Stomach smooth muscle (tissue), 2 donors: ENCODE data around the gene NCBP2L.

Source experiments
- H3K27ac ChIP-seq: one replicate; pipeline ENCODE4 v1.7.0; 2013; ENCODE audit warnings: mild to moderate bottlenecking, low read length, inconsistent platforms
- H3K27me3 ChIP-seq, 2 donors: one replicate each; pipeline ENCODE4 v1.7.0; 2013; ENCODE audit warnings: low read length in 2 of 2; ENCODE audit not compliant: insufficient read depth in 2 of 2, control insufficient read depth in 1 of 2
- H3K36me3 ChIP-seq, 2 donors: one replicate each; pipeline ENCODE4 v1.7.0; 2013; ENCODE audit warnings: low read length in 2 of 2; ENCODE audit not compliant: control insufficient read depth in 2 of 2, insufficient read depth in 2 of 2
- H3K4me1 ChIP-seq: one replicate; pipeline ENCODE4 v1.7.0; 2013; ENCODE audit warnings: low read length; ENCODE audit not compliant: control insufficient read depth, insufficient read depth
- H3K4me3 ChIP-seq, 2 donors: one replicate each; pipeline ENCODE4 v1.7.0; 2013; ENCODE audit warnings: low read length in 2 of 2
- H3K9ac ChIP-seq, 2 donors: one replicate each; pipeline ENCODE4 v1.7.0; 2013; ENCODE audit warnings: low read length in 2 of 2, mild to moderate bottlenecking in 1 of 2
- H3K9me3 ChIP-seq, 2 donors: one replicate each; pipeline ENCODE4 v1.7.0; 2013; ENCODE audit warnings: low read length in 2 of 2; ENCODE audit not compliant: control insufficient read depth in 2 of 2
- donor health status: healthy.
- donor health status: Pancreatic carcinoma.

NCBP2L gene

GRCh38 chrX:107738272-107738671, 39.3 kb upstream of the NCBP2L start:
- no peaks in the 10 kb centered on the region for H3K36me3 ChIP-seq
- peaks cover 0 to 23% of the 10 kb centered on the region in 2 donors for H3K27me3 ChIP-seq
- H3K27ac ChIP-seq: peak overlapping the region; percentile 18
- no peak overlapping the region for H3K9ac ChIP-seq
- peaks cover 54% of the 10 kb centered on the region for H3K4me1 ChIP-seq
- H3K9me3 ChIP-seq: no peaks in the 10 kb centered on the region
- H3K4me3 ChIP-seq: no peak overlapping the region

GRCh38 chrX:107738768-107739167, 38.8 kb upstream of the NCBP2L start:
- H3K9ac ChIP-seq: no peak overlapping the region
- H3K27me3 ChIP-seq: peaks cover 0 to 28% of the 10 kb centered on the region in 2 donors
- H3K27ac ChIP-seq: peak overlapping the region; percentile 18
- no peaks in the 10 kb centered on the region for H3K36me3 ChIP-seq
- H3K4me1 ChIP-seq: peaks cover 56% of the 10 kb centered on the region
- no peaks in the 10 kb centered on the region for H3K9me3 ChIP-seq
- no peak overlapping the region for H3K4me3 ChIP-seq

GRCh38 chrX:107739541-107739940, 38.0 kb upstream of the NCBP2L start:
- peaks cover 0 to 28% of the 10 kb centered on the region in 2 donors for H3K27me3 ChIP-seq
- H3K27ac ChIP-seq: no peak overlapping the region
- no peak overlapping the region for H3K9ac ChIP-seq
- H3K4me1 ChIP-seq: peaks cover 56% of the 10 kb centered on the region
- no peaks in the 10 kb centered on the region for H3K36me3 ChIP-seq
- H3K4me3 ChIP-seq: no peak overlapping the region
- no peaks in the 10 kb centered on the region for H3K9me3 ChIP-seq

GRCh38 chrX:107741404-107741790, 36.1 kb upstream of the NCBP2L start:
- Histone ChIP-seq H3K9ac (peak overlapping the region; percentile 33 to 36), H3K4me1 (peaks cover 58% of the 10 kb centered on the region), H3K27me3 (peaks cover 0 to 28% of the 10 kb centered on the region in 2 donors), H3K4me3 (peak overlapping the region in 1 of 2 donors; percentile 52), H3K9me3 (no peaks in the 10 kb centered on the region), H3K27ac (peak overlapping the region; percentile 92), H3K36me3 (no peaks in the 10 kb centered on the region)

- Histone ChIP-seq H3K4me3 (peak overlapping the region; percentile 29 to 59), H3K27ac (peak overlapping the region; percentile 92), H3K9me3 (no peaks in the 10 kb centered on the region), H3K27me3 (peaks cover 0 to 31% of the 10 kb centered on the region in 2 donors), H3K36me3 (no peaks in the 10 kb centered on the region), H3K9ac (peak overlapping the region; percentile 65 to 66), H3K4me1 (peaks cover 60% of the 10 kb centered on the region)
Measured at GRCh38 chrX:107742700-107743191, 34.8 kb upstream of the NCBP2L start.

GRCh38 chrX:107743995-107744394, 33.5 kb upstream of the NCBP2L start:
- Histone ChIP-seq H3K27ac (peak overlapping the region; percentile 92), H3K4me3 (no peak overlapping the region), H3K4me1 (peaks cover 63% of the 10 kb centered on the region)

GRCh38 chrX:107744868-107745267, 32.7 kb upstream of the NCBP2L start:
- Histone ChIP-seq H3K9me3 (no peaks in the 10 kb centered on the region), H3K27ac (no peak overlapping the region), H3K4me3 (no peak overlapping the region), H3K36me3 (no peaks in the 10 kb centered on the region), H3K9ac (no peak overlapping the region), H3K4me1 (peaks cover 56% of the 10 kb centered on the region), H3K27me3 (peaks cover 0 to 25% of the 10 kb centered on the region in 2 donors)

More at GRCh38 chrX:107743995-107744394, 33.5 kb upstream of the NCBP2L start:
- H3K9me3 ChIP-seq: no peaks in the 10 kb centered on the region
- no peak overlapping the region for H3K9ac ChIP-seq
- H3K36me3 ChIP-seq: no peaks in the 10 kb centered on the region
- peaks cover 0 to 29% of the 10 kb centered on the region in 2 donors for H3K27me3 ChIP-seq

GRCh38 chrX:107747596-107748161, 29.9 kb upstream of the NCBP2L start:
- Histone ChIP-seq H3K27ac (peak overlapping the region; percentile 67), H3K9me3 (no peaks in the 10 kb centered on the region), H3K4me3 (peak overlapping the region in 1 of 2 donors; percentile 29), H3K4me1 (peaks cover 42% of the 10 kb centered on the region), H3K36me3 (no peaks in the 10 kb centered on the region), H3K27me3 (peaks cover 0 to 20% of the 10 kb centered on the region in 2 donors), H3K9ac (no peak overlapping the region)

- Histone ChIP-seq H3K27ac (peak overlapping the region; percentile 67), H3K9ac (peak overlapping the region in 1 of 2 donors; percentile 13), H3K4me1 (peaks cover 34% of the 10 kb centered on the region), H3K36me3 (no peaks in the 10 kb centered on the region), H3K9me3 (no peaks in the 10 kb centered on the region), H3K4me3 (no peak overlapping the region), H3K27me3 (peaks cover 0 to 19% of the 10 kb centered on the region in 2 donors)
Measured at GRCh38 chrX:107748506-107748905, 29.0 kb upstream of the NCBP2L start.

- peaks cover 28% of the 10 kb centered on the region for H3K4me1 ChIP-seq
- H3K27ac ChIP-seq: no peak overlapping the region
- no peak overlapping the region for H3K9ac ChIP-seq
- no peaks in the 10 kb centered on the region for H3K36me3 ChIP-seq
- no peak overlapping the region for H3K4me3 ChIP-seq
- H3K27me3 ChIP-seq: peaks cover 0 to 11% of the 10 kb centered on the region in 2 donors
- no peaks in the 10 kb centered on the region for H3K9me3 ChIP-seq
Measured at GRCh38 chrX:107750263-107750662, 27.3 kb upstream of the NCBP2L start.

GRCh38 chrX:107750861-107751445, 26.6 kb upstream of the NCBP2L start:
- Histone ChIP-seq H3K9me3 (no peaks in the 10 kb centered on the region), H3K36me3 (no peaks in the 10 kb centered on the region), H3K27me3 (peaks cover 0 to 11% of the 10 kb centered on the region in 2 donors), H3K4me1 (peaks cover 28% of the 10 kb centered on the region), H3K9ac (no peak overlapping the region), H3K4me3 (no peak overlapping the region), H3K27ac (no peak overlapping the region)
